Stimulated activated CD4-positive, alpha-beta T cell treated with anti-CD3 and anti-CD28 coated beads, Interleukin-2, amount 100 ng/mL, for 48 hours (primary cell): ENCODE results near the gene NAB1.

Experiments used
- DNase-seq, 2 donors: peaks; one replicate each; pipeline ENCODE4 v3.0.0-alpha.2; 2020

The NAB1 gene

GRCh38 chr2:190637903-190638618 lies 10.8 kb upstream of the NAB1 start:
- DNase-seq, result no peak

- DNase-seq, result no peak
Measured at GRCh38 chr2:190640117-190640516, 8.8 kb upstream of the NAB1 start.

- no peak for DNase-seq
Measured at GRCh38 chr2:190641469-190641868, 7.4 kb upstream of the NAB1 start.

GRCh38 chr2:190646780-190647522 lies 1.9 kb upstream of the NAB1 start:
- no peak for DNase-seq

GRCh38 chr2:190648289-190649034 lies 421 bp upstream of the NAB1 start:
- DNase-seq, result peak; percentile 70 to 72

- no peak for DNase-seq
Measured at GRCh38 chr2:190649798-190650390, 1.0 kb downstream of the NAB1 start.

- no peak for DNase-seq
Measured at GRCh38 chr2:190651413-190651812, 2.5 kb downstream of the NAB1 start.

GRCh38 chr2:190653231-190653630 lies 4.3 kb downstream of the NAB1 start:
- DNase-seq, result no peak

- no peak for DNase-seq
Measured at GRCh38 chr2:190653931-190654330, 5.0 kb downstream of the NAB1 start.

GRCh38 chr2:190655113-190655512 lies 6.2 kb downstream of the NAB1 start:
- no peak for DNase-seq

- DNase-seq, result no peak
Measured at GRCh38 chr2:190655570-190655969, 6.7 kb downstream of the NAB1 start.

GRCh38 chr2:190656301-190656700 lies 7.4 kb downstream of the NAB1 start:
- DNase-seq, result no peak

GRCh38 chr2:190657474-190658255 lies 8.8 kb downstream of the NAB1 start:
- no peak for DNase-seq

GRCh38 chr2:190659553-190659952 lies 10.7 kb downstream of the NAB1 start:
- no peak for DNase-seq

GRCh38 chr2:190662754-190663153 lies 13.9 kb downstream of the NAB1 start:
- DNase-seq, result no peak

GRCh38 chr2:190663348-190663747 lies 14.5 kb downstream of the NAB1 start:
- no peak for DNase-seq

GRCh38 chr2:190663839-190664238 lies 15.0 kb downstream of the NAB1 start:
- DNase-seq, result no peak

GRCh38 chr2:190664240-190664639 lies 15.4 kb downstream of the NAB1 start:
- no peak for DNase-seq

- DNase-seq, result no peak
Measured at GRCh38 chr2:190666895-190667294, 18.0 kb downstream of the NAB1 start.

GRCh38 chr2:190668892-190669291 lies 20.0 kb downstream of the NAB1 start:
- DNase-seq, result no peak

GRCh38 chr2:190670182-190670946 lies 21.5 kb downstream of the NAB1 start:
- DNase-seq, result no peak
